GM12878 (cell line): ENCODE measurements around the gene KLF8. TPM values are rescaled to one million over a fixed set of nuclear protein-coding genes. Genes with fewer than 3 reads are reported as not detected.

ENCODE experiments used
- ATAC-seq: fragments of 200-7000 bp; cut with Tn5 transposase; 3 replicates; pipeline ENCODE4 v1.9.1; 2020; ENCODE audit warnings: mild to moderate bottlenecking, moderate library complexity
- BruUV-seq: library from RNA; stranded (reverse); fragments of 400-500 nt; replicated peaks from 2 replicates; lab custom pipeline; 2021; lab: Mats Ljungman, UMichigan
- CTCF ChIA-PET: fragments of 300-600 bp; sonication (Branson Sonifier 250); formaldehyde crosslinking; extraction: SDS; loops from one replicate; lab custom pipeline; 2021; ENCODE audit warnings: inconsistent platforms; lab: Yijun Ruan, JAX
- POLR2A ChIA-PET: fragments of 350-600 bp; formaldehyde crosslinking; extraction: SDS; loops from one replicate; lab custom pipeline; 2021; ENCODE audit warnings: inconsistent platforms; lab: Charles Lee
- RAD21 ChIA-PET: fragments of 300-600 bp; sonication (Branson Sonifier 250); formaldehyde crosslinking; loops from one replicate; lab custom pipeline; 2023; ENCODE audit warnings: antibody characterized with exemption; ENCODE audit not compliant: unreplicated experiment; lab: Charles Lee
- SMC1A ChIA-PET: fragments of 300-600 bp; sonication (Branson Sonifier 250); formaldehyde crosslinking; loops from one replicate; lab custom pipeline; 2023; ENCODE audit not compliant: unreplicated experiment, uncharacterized antibody; lab: Charles Lee
- DNase-seq: peaks from one replicate; pipeline ENCODE4 v3.0.0-alpha.2; 2011; ENCODE audit warnings: low read depth, low spot score
- FAIRE-seq: peaks from 3 replicates; lab custom pipeline; 2011; peaks lifted over from hg19 to GRCh38; lab: Jason Lieb, UNC
- H2AFZ ChIP-seq: 2 replicates; pipeline ENCODE4 v1.6.0; 2011; ENCODE audit warnings: low read depth, low read length, control low read depth; ENCODE audit not compliant: control insufficient read depth
- H3K27ac ChIP-seq: 2 replicates; pipeline ENCODE4 v1.5.1; 2011; ENCODE audit warnings: control low read depth; ENCODE audit not compliant: control insufficient read depth, insufficient read depth
- H3K27me3 ChIP-seq, 2 experiments: replicated peaks in 1 of 2; 2 replicates each; pipeline versions ENCODE4 v1.6.0 to v1.6.1; 2011; ENCODE audit warnings: low read length in 1 of 2; ENCODE audit not compliant: control insufficient read depth in 2 of 2, insufficient read depth in 2 of 2
- H3K36me3 ChIP-seq, 2 experiments: 2 replicates each; pipeline ENCODE4 v1.5.1; 2011; ENCODE audit warnings: low read length in 1 of 2; ENCODE audit not compliant: control insufficient read depth in 2 of 2, insufficient read depth in 2 of 2
- H3K4me1 ChIP-seq: 2 replicates; pipeline ENCODE4 v1.6.1; 2011; ENCODE audit warnings: mild to moderate bottlenecking, low read length, moderate library complexity, mixed read lengths; ENCODE audit not compliant: control insufficient read depth, insufficient read depth
- H3K4me2 ChIP-seq: 2 replicates; pipeline ENCODE4 v1.6.0; 2011; ENCODE audit warnings: control low read depth; ENCODE audit not compliant: control insufficient read depth, insufficient read depth
- H3K4me3 ChIP-seq: fragments of 200-600 bp; sonication (generic); 2 replicates; pipeline ENCODE4 v1.5.1; 2016
- H3K79me2 ChIP-seq: 2 replicates; pipeline ENCODE4 v1.6.0; 2011; ENCODE audit warnings: low read length; ENCODE audit not compliant: control insufficient read depth, insufficient read depth
- H3K9ac ChIP-seq: 2 replicates; pipeline ENCODE4 v1.8.0; 2011; ENCODE audit warnings: low read length, control low read depth, mixed read lengths; ENCODE audit not compliant: control insufficient read depth, insufficient read depth
- H3K9me3 ChIP-seq: replicated peaks from 3 replicates; pipeline ENCODE4 v1.5.1; 2011; ENCODE audit warnings: mild to moderate bottlenecking, low read length; ENCODE audit not compliant: control insufficient read depth, insufficient read depth
- H4K20me1 ChIP-seq: 2 replicates; pipeline ENCODE4 v1.6.0; 2011; ENCODE audit not compliant: control insufficient read depth, insufficient read depth
- SKIL ChIP-seq: fragments of 450-650 bp; IDR thresholded peaks from 2 replicates; pipeline ENCODE4 v1.6.1; 2017; ENCODE audit warnings: mild to moderate bottlenecking, low read depth, inconsistent platforms; ENCODE audit not compliant: poor library complexity, severe bottlenecking
- SUZ12 ChIP-seq: fragments of 200-600 bp; sonication (generic); IDR thresholded peaks from one replicate; pipeline ENCODE4 v1.6.1; 2018; ENCODE audit warnings: antibody characterized with exemption, mild to moderate bottlenecking; ENCODE audit not compliant: unreplicated experiment
- TCF3 ChIP-seq: IDR thresholded peaks from 2 replicates; pipeline ENCODE4 v1.6.1; 2012; ENCODE audit warnings: low read depth, mild to moderate bottlenecking, low read length, borderline replicate concordance; ENCODE audit not compliant: insufficient read depth
- ZBTB4 ChIP-seq: fragments of 450-650 bp; formaldehyde crosslinking; IDR thresholded peaks from 2 replicates; pipeline ENCODE4 v1.4.0; 2022; ENCODE audit warnings: mild to moderate bottlenecking, moderate library complexity
- WGBS: methylation state at CpG from one replicate; pipeline ENCODE4 v1.1.6; 2016; ENCODE audit warnings: low lambda C conversion rate; ENCODE audit not compliant: insufficient replicate concordance, insufficient coverage; ENCODE audit errors: missing lambda C conversion rate; 5-methylcytosine and 5-hydroxymethylcytosine counted together
- in situ Hi-C: fragments of 300-500 bp; cut with MboI; formaldehyde crosslinking; loops from 9 replicates; pipeline ENCODE4 v1.14.3; 2018; ENCODE audit warnings: mixed read lengths
- intact Hi-C: fragments of 100-400 bp; cut with micrococcal nuclease; formaldehyde crosslinking; loops from one replicate; pipeline ENCODE4 v1.14.2; 2022; ENCODE audit not compliant: unreplicated experiment
- polyA plus RNA-seq, 11 experiments: library from polyadenylated mRNA; depleted of rRNA in 4 of 11; unstranded in 6 of 11; stranded (reverse) in 5 of 11; fragments of >200 nt; fragmentation: Nextera tagmentation in 4 of 11; fragmentation: Illumina TruSeq in 1 of 11; extraction: Ambion mirVana in 4 of 11; extraction: Trizol in 1 of 11; gene quantifications; 1 replicate in 1 of 11; 2 replicates in 10 of 11; pipeline versions ENCODE4 v1.2.1 to v1.2.3, GENCODE V29; 2011 to 2016; ENCODE audit warnings: inconsistent platforms in 2 of 11, missing spikeins in 2 of 11, low read depth in 1 of 11
- total RNA-seq, 4 experiments: library from RNA; depleted of rRNA in 3 of 4; stranded (reverse); fragments of >200 nt in 3 of 4; fragmentation: Illumina TruSeq in 1 of 4; extraction: Trizol in 1 of 4; gene quantifications; 2 replicates each; pipeline versions ENCODE4 v1.2.1 to v1.2.3, GENCODE V29; 2013 to 2021

The KLF8 gene
- total and polyA plus RNA-seq, 10 of the 15 experiments (the other 5 are each of a cell fraction or from before 2014, with no cell fraction given) = 0.31 to 27.3 (median 0.99) TPM

- no peak for TF ChIP-seq SKIL
- TF ChIP-seq SUZ12 = no peak
Measured at GRCh38 chrX:56309881-56310280, 77.7 kb downstream of the KLF8 start (continued).

GRCh38 chrX:56310581-56310980 lies 78.4 kb downstream of the KLF8 start:
- CTCF ChIA-PET = no interaction called here
- no peak for FAIRE-seq
- WGBS = 0% methylated on average over 2 of the region's 2 CpGs

More at GRCh38 chrX:56310581-56310980, 78.4 kb downstream of the KLF8 start:
- TF ChIP-seq ZBTB4 (CRISPR knock-in tag) = no peak
- no peak for TF ChIP-seq TCF3
- H3K4me1 ChIP-seq = no peaks in the 10 kb centered on the region
- no peak overlapping the region for H2AFZ ChIP-seq
- DNase-seq (no peak), ATAC-seq (no peak)
- H3K4me3 ChIP-seq = no peak overlapping the region
- no peaks in the 10 kb centered on the region for H4K20me1 ChIP-seq
- no peaks in the 10 kb centered on the region for H3K79me2 ChIP-seq
- ChIA-PET POLR2A (no interaction called here), RAD21 (no interaction called here), SMC1A (no interaction called here)
- no peak overlapping the region for H3K27ac ChIP-seq
- H3K36me3 ChIP-seq = no peaks in the 10 kb centered on the region
- in situ Hi-C loops = no loop called here
- no peaks in the 10 kb centered on the region for H3K27me3 ChIP-seq
- H3K4me2 ChIP-seq = no peak overlapping the region
- no peaks in the 10 kb centered on the region; the same call in 2 of the 3 replicates for H3K9me3 ChIP-seq
- no peak overlapping the region for H3K9ac ChIP-seq
- BruUV-seq = no TSS peak
- intact Hi-C loops = no loop called here
